Measurements from ENCODE around the gene GPR31.

Gene GPR31

DNA sequence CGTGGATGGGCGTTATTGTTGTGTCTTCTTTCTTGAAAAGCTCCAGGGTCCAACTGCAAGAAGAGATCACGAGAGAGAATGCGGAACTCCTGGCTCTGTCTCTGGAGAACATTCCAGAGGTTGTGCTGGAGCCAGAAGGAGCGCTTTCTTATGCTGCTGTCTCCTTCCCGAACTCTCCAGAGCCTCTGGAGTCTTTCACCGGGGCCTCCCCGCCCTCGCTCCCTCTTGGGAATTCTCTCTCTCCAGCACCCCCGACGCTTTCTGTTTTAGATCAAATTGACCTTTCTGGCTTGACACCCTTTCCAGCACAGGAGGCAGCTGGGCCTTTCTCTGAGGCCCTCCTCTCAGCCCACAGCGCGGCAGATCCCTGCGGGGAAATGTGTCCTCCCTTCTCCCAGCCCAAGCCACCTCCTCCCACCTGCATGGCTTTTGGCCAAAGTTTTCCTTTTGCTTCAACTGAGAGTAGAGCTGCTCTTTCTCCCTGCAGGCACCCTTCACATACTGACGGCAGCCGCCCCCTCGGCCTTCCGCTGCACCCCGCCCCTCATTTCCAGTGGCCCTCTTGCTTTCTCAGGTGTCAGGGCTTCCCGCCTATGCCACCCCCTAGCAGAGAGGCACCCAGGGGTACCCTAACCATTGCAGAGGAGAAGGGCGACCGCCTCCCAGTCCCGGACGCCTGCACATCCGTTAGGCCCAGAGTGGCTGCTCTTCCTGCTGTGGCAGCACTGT, 41.5 kb downstream of the GPR31 start:
- DNase-seq: no peak

- no peak for DNase-seq
These were observed 42.7 kb downstream of the GPR31 start for GRCh38 chr6:167115054-167115453.

DNA sequence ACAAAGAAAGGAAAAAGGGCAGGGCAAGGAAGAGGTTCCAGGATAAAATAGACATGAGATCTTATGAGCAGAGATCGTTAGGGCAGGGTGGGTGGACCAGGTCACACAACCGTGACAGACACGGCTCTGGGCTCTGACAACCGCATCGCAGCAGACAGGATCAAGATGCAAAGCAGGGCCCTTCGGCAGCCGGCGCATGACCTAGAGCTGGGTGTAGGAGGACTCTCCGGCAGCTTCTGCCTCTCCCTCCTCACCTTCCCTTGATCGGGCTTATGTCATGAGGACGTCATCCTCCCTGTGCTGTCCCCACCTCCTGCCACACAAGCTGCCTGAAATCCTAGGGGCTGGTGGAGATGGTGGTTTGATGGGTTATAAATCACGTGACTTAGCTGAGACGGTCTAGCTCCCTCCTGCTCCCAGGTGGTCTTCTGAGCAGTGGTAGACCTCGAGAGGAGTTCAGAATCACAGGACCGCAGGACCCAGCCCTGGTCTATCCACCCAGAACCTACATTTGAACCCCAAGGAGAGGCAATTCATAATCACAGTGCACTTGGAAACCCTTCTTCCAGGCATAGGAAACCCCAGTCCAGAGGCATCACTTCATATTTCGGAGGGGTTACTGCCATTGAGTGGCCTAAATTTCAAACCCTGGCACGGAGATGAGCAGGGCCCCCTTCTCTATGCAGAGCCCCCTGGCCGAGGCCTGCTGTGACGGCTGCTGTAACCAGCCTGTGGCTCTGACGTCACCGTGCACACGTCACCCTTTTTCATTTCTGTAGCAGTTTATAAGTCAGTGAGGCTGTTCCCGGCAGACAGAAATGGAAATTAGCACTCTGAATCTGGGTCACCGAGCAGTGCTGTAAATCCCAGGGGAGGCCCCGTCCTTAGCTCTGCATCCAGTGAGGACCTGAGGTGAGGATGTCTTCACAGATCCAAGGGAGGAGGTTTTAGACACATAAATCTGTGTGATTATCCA, 43.6 kb downstream of the GPR31 start:
- DNase-seq: no peak

DNA sequence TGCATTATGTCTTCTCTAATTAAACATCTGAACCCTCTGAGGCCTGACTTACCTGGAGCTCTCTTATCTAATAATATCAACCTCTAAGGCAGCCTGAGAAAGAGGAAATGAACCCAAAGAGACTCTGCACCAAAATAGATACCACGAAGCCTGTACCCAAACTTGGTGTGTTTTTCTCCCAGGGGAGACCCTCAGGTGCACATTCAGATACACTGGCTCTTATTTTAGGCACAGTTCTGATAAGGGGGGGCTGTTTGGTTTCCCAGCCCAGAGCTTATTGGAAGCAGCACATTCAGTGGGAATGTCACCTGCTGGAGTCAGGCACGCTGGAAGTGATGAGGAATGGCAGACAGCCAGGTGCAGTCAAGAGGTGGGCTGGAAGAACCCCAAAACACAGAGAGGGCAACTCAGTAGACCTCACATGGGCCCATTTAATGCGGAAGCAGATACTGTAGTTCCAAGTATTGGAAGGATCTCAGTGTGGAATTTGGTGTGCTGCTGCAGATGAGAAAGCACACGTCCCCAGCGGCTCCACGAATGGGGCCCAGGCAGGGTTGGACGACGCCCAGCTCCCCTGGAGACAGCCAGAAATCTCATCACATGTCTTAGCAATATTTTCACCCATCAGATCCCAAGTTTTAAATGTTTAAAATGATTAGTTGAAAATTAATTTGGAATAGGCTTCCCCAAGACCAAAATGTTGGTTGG, 44.6 kb downstream of the GPR31 start:
- DNase-seq: no peak

GRCh38 chr6:167112421-167112820, 45.4 kb downstream of the GPR31 start:
- DNase-seq: no peak

DNA sequence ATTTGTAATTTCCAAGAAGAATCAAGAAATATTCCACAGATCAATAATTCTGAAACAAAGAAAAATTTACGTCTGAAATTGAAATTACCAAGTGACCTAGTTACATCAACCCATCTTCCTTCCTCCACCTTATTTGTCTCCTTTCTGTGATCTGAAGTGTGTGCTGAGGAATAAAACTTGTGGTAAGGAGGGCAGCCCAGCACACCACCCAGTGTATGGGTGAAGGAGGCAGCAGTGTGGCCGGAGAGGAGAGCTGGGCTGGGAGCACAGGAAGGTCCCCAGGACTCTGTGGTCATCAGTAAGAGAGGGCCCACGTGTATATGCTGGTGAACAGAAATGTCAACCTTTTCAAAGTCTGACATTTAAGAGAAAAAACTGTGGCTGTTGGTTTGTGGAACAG, 46.2 kb downstream of the GPR31 start:
- no peak for DNase-seq

DNA sequence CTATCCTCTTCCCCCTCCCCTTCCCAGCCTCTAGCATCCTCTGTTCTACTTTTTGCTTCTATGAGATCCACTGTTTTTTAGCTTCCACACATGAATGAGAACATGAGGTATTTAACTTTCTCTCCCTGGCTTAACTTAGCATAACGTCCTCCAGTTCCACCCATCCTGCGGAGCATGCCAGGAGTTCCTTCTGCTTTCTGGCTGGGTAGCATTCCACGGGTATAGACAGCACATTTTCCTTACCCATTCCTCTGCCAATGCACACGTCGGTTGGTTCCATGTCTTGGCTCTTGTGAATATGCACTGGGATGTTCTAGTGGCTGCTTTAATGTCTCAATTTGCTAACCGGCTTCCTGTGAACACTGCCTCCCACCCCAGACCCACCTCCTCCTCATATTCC, 48.1 kb downstream of the GPR31 start:
- DNase-seq: no peak

- no peak for DNase-seq
These were observed 49.5 kb downstream of the GPR31 start for GRCh38 chr6:167108278-167108677.

- DNase-seq: no peak
These were observed 50.0 kb downstream of the GPR31 start for GRCh38 chr6:167107787-167108186.

DNA sequence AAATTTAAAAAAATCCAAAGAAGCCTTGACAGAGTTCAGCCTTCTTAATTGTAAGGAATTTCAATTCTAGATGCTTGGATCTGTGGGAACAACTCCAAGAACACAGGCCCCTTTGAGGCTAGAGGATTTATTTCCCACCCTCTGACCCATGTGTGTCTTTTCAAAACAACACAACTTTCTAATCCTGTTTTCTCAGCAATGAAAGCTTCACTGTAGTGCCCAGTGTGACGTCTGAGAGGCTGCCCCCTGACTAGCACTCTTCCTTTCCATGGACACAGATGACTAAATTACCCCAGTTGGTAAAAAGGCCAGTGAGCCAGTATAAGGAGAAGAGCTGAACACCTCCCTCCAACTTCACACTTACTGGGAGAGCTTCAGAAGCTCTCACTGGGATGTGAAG, 51.4 kb downstream of the GPR31 start:
- no peak for DNase-seq
